H1 (cell line): ENCODE data around the gene ZNF74. TPM values are rescaled to one million over a fixed set of nuclear protein-coding genes. Genes with fewer than 3 reads are reported as not detected.
"Not testable (repeated sequence)": the region's sequence is repeated elsewhere in the genome, so short reads cannot be mapped to it uniquely, and the experiment has no call there.

ENCODE experiments used
- CTCF ChIA-PET: fragments of 300-600 bp; sonication (Branson Sonifier 250); formaldehyde crosslinking; loops from one replicate; lab custom pipeline; 2021; ENCODE audit not compliant: partially characterized antibody; lab: Charles Lee
- POLR2A ChIA-PET: fragments of 300-600 bp; sonication (Branson Sonifier 250); formaldehyde crosslinking; loops from one replicate; lab custom pipeline; 2021; ENCODE audit warnings: inconsistent platforms; ENCODE audit not compliant: partially characterized antibody; lab: Charles Lee
- DNase-seq, 2 experiments: peaks; one replicate each; pipeline versions ENCODE4 v3.0.0 to v3.0.0-alpha.2; 2010 to 2022; ENCODE audit warnings: low spot score in 2 of 2, low read depth in 1 of 2, mixed read lengths in 1 of 2
- FAIRE-seq: peaks from 2 replicates; lab custom pipeline; 2011; peaks lifted over from hg19 to GRCh38; lab: Jason Lieb, UNC
- H2AFZ ChIP-seq: 2 replicates; pipeline ENCODE4 v1.8.1; 2012; ENCODE audit warnings: low read length, inconsistent platforms
- H2AK5ac ChIP-seq: 2 replicates; pipeline ENCODE4 v1.6.1; 2013; ENCODE audit warnings: low read depth, low read length
- H2BK120ac ChIP-seq: replicated peaks from 2 replicates; pipeline ENCODE3; 2013; ENCODE audit warnings: low read depth, low read length, inconsistent platforms
- H2BK12ac ChIP-seq: 2 replicates; pipeline ENCODE4 v1.6.1; 2013; ENCODE audit warnings: low read depth, low read length
- H2BK15ac ChIP-seq: 2 replicates; pipeline ENCODE4 v1.6.1; 2013; ENCODE audit warnings: low read length
- H2BK20ac ChIP-seq: 2 replicates; pipeline ENCODE4 v1.6.1; 2013; ENCODE audit warnings: low read length
- H2BK5ac ChIP-seq: 2 replicates; pipeline ENCODE4 v1.6.1; 2013; ENCODE audit warnings: low read depth, low read length
- H3K14ac ChIP-seq: 2 replicates; pipeline ENCODE4 v1.6.1; 2013; ENCODE audit warnings: inconsistent platforms; ENCODE audit not compliant: insufficient read length
- H3K18ac ChIP-seq: 2 replicates; pipeline ENCODE4 v1.6.1; 2013; ENCODE audit warnings: low read length; ENCODE audit errors: extremely low read depth
- H3K23ac ChIP-seq: 2 replicates; pipeline ENCODE4 v1.6.1; 2013; ENCODE audit warnings: inconsistent platforms; ENCODE audit not compliant: insufficient read length
- H3K23me2 ChIP-seq: 2 replicates; pipeline ENCODE4 v1.6.1; 2013; ENCODE audit warnings: low read depth, low read length
- H3K27ac ChIP-seq: 2 replicates; pipeline ENCODE4 v1.6.1; 2011; ENCODE audit warnings: low read depth, low read length, inconsistent platforms
- H3K27me3 ChIP-seq, 4 experiments: replicated peaks in 1 of 4; 1 replicate in 1 of 4; 2 replicates in 3 of 4; pipeline versions ENCODE4 v1.6.1 to v1.8.1; 2011 to 2013; ENCODE audit warnings: low read length in 3 of 4, mild to moderate bottlenecking in 3 of 4, inconsistent platforms in 2 of 4, mixed read lengths in 2 of 4, moderate library complexity in 1 of 4; ENCODE audit not compliant: control insufficient read depth in 3 of 4, insufficient read depth in 3 of 4; ENCODE audit errors: extremely low read depth in 1 of 4
- H3K36me3 ChIP-seq, 4 experiments: 2 replicates each; pipeline versions ENCODE4 v1.6.1 to v1.8.1; 2011 to 2013; ENCODE audit warnings: mild to moderate bottlenecking in 4 of 4, low read length in 3 of 4, moderate library complexity in 2 of 4, control low read depth in 1 of 4, inconsistent platforms in 1 of 4; ENCODE audit not compliant: insufficient read depth in 4 of 4, control insufficient read depth in 2 of 4
- H3K4ac ChIP-seq: replicated peaks from 2 replicates; pipeline ENCODE3; 2013; ENCODE audit warnings: low read length, low read depth, mixed read lengths, inconsistent platforms; ENCODE audit not compliant: insufficient read length
- H3K4me1 ChIP-seq, 4 experiments: replicated peaks in 1 of 4; 1 replicate in 1 of 4; 2 replicates in 3 of 4; pipeline versions ENCODE4 v1.6.1 to v1.8.1; 2011 to 2013; ENCODE audit warnings: low read length in 3 of 4, inconsistent platforms in 2 of 4, mixed read lengths in 1 of 4; ENCODE audit not compliant: insufficient read depth in 4 of 4, control insufficient read depth in 3 of 4
- H3K4me2 ChIP-seq, 2 experiments: 2 replicates each; pipeline versions ENCODE4 v1.6.1 to v1.8.1; 2011 to 2013; ENCODE audit warnings: low read depth in 2 of 2, low read length in 2 of 2, control low read depth in 1 of 2, inconsistent platforms in 1 of 2, mild to moderate bottlenecking in 1 of 2; ENCODE audit not compliant: insufficient read depth in 1 of 2
- H3K4me3 ChIP-seq, 4 experiments: fragments of 200-600, 300-600 bp in 1 of 4; sonication (generic), shearing (Covaris generic), sonication (Bioruptor Twin) in 1 of 4; 2 replicates each; pipeline versions ENCODE4 v1.5.1 to v1.8.1; 2011 to 2016; ENCODE audit warnings: low read length in 4 of 4, low read depth in 3 of 4, control low read depth in 2 of 4, inconsistent platforms in 2 of 4, mild to moderate bottlenecking in 2 of 4, mixed read lengths in 1 of 4, moderate library complexity in 1 of 4; ENCODE audit not compliant: insufficient read depth in 2 of 4; ENCODE audit errors: extremely low read depth in 1 of 4
- H3K56ac ChIP-seq: replicated peaks from 2 replicates; pipeline ENCODE3; 2013; ENCODE audit warnings: low read depth, mild to moderate bottlenecking, mixed read lengths, low read length, inconsistent platforms; ENCODE audit not compliant: insufficient read length
- H3K79me1 ChIP-seq: 2 replicates; pipeline ENCODE4 v1.6.1; 2013; ENCODE audit warnings: low read depth, low read length, control low read depth
- H3K79me2 ChIP-seq, 2 experiments: 2 replicates each; pipeline versions ENCODE4 v1.6.1 to v1.8.1; 2012 to 2013; ENCODE audit warnings: low read length in 2 of 2, mild to moderate bottlenecking in 2 of 2, inconsistent platforms in 1 of 2; ENCODE audit not compliant: insufficient read depth in 2 of 2, control insufficient read depth in 1 of 2
- H3K9ac ChIP-seq, 4 experiments: replicated peaks in 1 of 4; 1 replicate in 1 of 4; 2 replicates in 3 of 4; pipeline versions ENCODE4 v1.6.1 to v1.8.1; 2011 to 2013; ENCODE audit warnings: low read depth in 3 of 4, low read length in 3 of 4, control low read depth in 2 of 4, mild to moderate bottlenecking in 2 of 4, moderate library complexity in 2 of 4, inconsistent platforms in 1 of 4; ENCODE audit errors: extremely low read depth in 1 of 4
- H3K9me3 ChIP-seq, 2 experiments: 2 replicates each; pipeline versions ENCODE4 v1.6.1 to v1.8.1; 2012 to 2013; ENCODE audit warnings: mild to moderate bottlenecking in 2 of 2, moderate library complexity in 2 of 2, control low read depth in 1 of 2, inconsistent platforms in 1 of 2, low read depth in 1 of 2, low read length in 1 of 2, mixed read lengths in 1 of 2; ENCODE audit not compliant: insufficient read depth in 2 of 2
- H4K20me1 ChIP-seq, 2 experiments: replicated peaks in 1 of 2; 2 replicates each; pipeline versions ENCODE3 to v1.8.1; 2011 to 2013; ENCODE audit warnings: inconsistent platforms in 2 of 2, low read length in 2 of 2, mild to moderate bottlenecking in 1 of 2; ENCODE audit not compliant: insufficient read depth in 2 of 2, control insufficient read depth in 1 of 2
- H4K5ac ChIP-seq: 2 replicates; pipeline ENCODE4 v1.6.1; 2013; ENCODE audit warnings: low read length, low read depth, mixed read lengths, inconsistent platforms; ENCODE audit not compliant: insufficient read length
- H4K8ac ChIP-seq: 2 replicates; pipeline ENCODE4 v1.8.0; 2013; ENCODE audit warnings: mild to moderate bottlenecking, moderate library complexity, low read length, inconsistent platforms; ENCODE audit not compliant: insufficient read depth; ENCODE audit errors: extremely low read depth
- H4K91ac ChIP-seq: replicated peaks from 2 replicates; pipeline ENCODE3; 2013; ENCODE audit warnings: low read length, mixed read lengths, inconsistent platforms; ENCODE audit not compliant: insufficient read length
- WGBS, 2 experiments: shearing (Covaris generic) in 1 of 2; methylation state at CpG; one replicate each; pipeline versions ENCODE4 v1.1.6 to v1.1.7; 2013 to 2015; ENCODE audit warnings: low lambda C conversion rate in 2 of 2, mixed read lengths in 2 of 2, inconsistent platforms in 1 of 2, low coverage in 1 of 2, missing lambda C conversion rate in 1 of 2; ENCODE audit not compliant: insufficient replicate concordance in 2 of 2, insufficient coverage in 1 of 2, insufficient read length in 1 of 2; ENCODE audit errors: extremely low coverage in 1 of 2, missing lambda C conversion rate in 1 of 2; 5-methylcytosine and 5-hydroxymethylcytosine counted together
- polyA plus RNA-seq, 7 experiments: library from polyadenylated mRNA; depleted of rRNA in 3 of 7; stranded (reverse) in 5 of 7; unstranded in 2 of 7; fragments of >200 nt in 5 of 7; fragments of 200-250 nt in 2 of 7; gene quantifications; 1 replicate in 5 of 7; 2 replicates in 1 of 7; 4 replicates in 1 of 7; pipeline versions ENCODE4 v1.2.1 to v1.2.3, GENCODE V29; 2011 to 2013; ENCODE audit warnings: missing spikeins in 2 of 7, mixed read lengths in 2 of 7
- total RNA-seq: library from RNA; stranded (reverse); fragmentation: NEBNext Ultra II Directional; extraction: Animal tissue kit (Norgen Biotek cat#: 25700); gene quantifications from 2 replicates; pipeline ENCODE4 v1.2.1, GENCODE V29; 2021

Gene ZNF74
- total and polyA plus RNA-seq, 2 of the 8 experiments (the other 6 are each of a cell fraction or from before 2014, with no cell fraction given) = 29.7 to 45.7 TPM

GRCh38 chr22:20360261-20360660 lies 33.7 kb upstream of the ZNF74 start:
- H2BK15ac ChIP-seq, H3K36me3 ChIP-seq, H3K23me2 ChIP-seq, H3K27me3 ChIP-seq, POLR2A ChIA-PET, H3K9ac ChIP-seq, H3K18ac ChIP-seq, H3K4me2 ChIP-seq, H3K4me3 ChIP-seq, H2BK12ac ChIP-seq, H3K9me3 ChIP-seq, H3K27ac ChIP-seq, H3K4ac ChIP-seq, H3K14ac ChIP-seq, H4K5ac ChIP-seq, H2BK5ac ChIP-seq, H2AFZ ChIP-seq, H3K79me2 ChIP-seq, H4K20me1 ChIP-seq, H2BK20ac ChIP-seq, H3K4me1 ChIP-seq, H3K56ac ChIP-seq, H2BK120ac ChIP-seq, FAIRE-seq, H3K23ac ChIP-seq, H3K79me1 ChIP-seq, H4K91ac ChIP-seq, H2AK5ac ChIP-seq, H4K8ac ChIP-seq, CTCF ChIA-PET: not testable (repeated sequence)
- DNase-seq = peak in 1 of 2 experiments; percentile 26
- 95% methylated on average over 50 of the region's 60 CpGs; no CpG with 5 or more reads in 1 of the 2 experiments for WGBS, 2 experiments
